ENCODE data around the gene PPP2R2B.

DNA sequence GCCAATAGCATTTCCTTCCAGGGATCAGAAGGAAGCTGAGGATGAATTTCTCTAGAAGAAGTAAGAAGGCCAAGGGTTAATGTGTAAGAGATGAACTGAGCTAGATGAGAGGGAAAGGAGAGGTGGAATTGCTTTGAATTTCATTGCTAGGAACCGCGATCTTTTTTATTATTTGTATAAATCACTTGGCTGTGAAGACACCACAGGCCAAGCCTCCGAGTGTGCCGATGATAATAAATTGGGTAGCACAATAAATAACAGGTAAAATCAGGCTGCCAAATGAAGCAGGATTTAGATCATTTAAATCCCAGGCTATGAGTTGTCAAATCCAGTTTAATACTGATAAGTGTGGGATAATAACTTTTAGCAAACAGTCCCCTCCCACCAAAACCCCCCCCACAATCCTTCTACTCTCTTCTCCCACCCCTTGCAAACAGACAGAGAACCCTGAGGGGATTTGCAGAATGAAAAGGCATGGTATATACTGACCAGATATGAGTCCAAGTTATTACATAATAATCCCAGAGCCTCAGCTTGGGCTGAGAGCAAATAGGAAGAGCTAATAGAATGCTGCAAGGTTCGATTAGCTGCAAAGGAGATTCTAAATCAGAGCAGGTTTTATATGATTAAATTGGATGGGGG, 143.5 kb downstream of the PPP2R2B start:
- TF ChIP-seq CTCF (IDR thresholded peaks at IDR 0.05) (no peak), EP300 (IDR thresholded peaks at IDR 0.05) (no peak)

Measured in esophagus muscularis mucosa (tissue), 3 donors.